ENCODE measurements around the gene AARS2.

- TF ChIP-seq, protein P1, sequence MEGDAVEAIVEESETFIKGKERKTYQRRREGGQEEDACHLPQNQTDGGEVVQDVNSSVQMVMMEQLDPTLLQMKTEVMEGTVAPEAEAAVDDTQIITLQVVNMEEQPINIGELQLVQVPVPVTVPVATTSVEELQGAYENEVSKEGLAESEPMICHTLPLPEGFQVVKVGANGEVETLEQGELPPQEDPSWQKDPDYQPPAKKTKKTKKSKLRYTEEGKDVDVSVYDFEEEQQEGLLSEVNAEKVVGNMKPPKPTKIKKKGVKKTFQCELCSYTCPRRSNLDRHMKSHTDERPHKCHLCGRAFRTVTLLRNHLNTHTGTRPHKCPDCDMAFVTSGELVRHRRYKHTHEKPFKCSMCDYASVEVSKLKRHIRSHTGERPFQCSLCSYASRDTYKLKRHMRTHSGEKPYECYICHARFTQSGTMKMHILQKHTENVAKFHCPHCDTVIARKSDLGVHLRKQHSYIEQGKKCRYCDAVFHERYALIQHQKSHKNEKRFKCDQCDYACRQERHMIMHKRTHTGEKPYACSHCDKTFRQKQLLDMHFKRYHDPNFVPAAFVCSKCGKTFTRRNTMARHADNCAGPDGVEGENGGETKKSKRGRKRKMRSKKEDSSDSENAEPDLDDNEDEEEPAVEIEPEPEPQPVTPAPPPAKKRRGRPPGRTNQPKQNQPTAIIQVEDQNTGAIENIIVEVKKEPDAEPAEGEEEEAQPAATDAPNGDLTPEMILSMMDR (conservative IDR thresholded peaks at IDR 0.05) = no peak
- TF ChIP-seq ZFX (IDR thresholded peaks at IDR 0.05) = no peak
These were observed 39.5 kb downstream of the AARS2 start for GRCh38 chr6:44273617-44274016.
